GM10248 (cell line): Measurements from ENCODE around the gene PSMB2.

ENCODE experiments used
- CTCF ChIA-PET: fragments of 300-600 bp; sonication (Branson Sonifier 250); formaldehyde crosslinking; extraction: SDS; loops from one replicate; lab custom pipeline; 2021; ENCODE audit warnings: antibody characterized with exemption; lab: Yijun Ruan, JAX
- POLR2A ChIA-PET: fragments of 350-650 bp; sonication (Branson Sonifier 250); formaldehyde crosslinking; extraction: SDS; loops from one replicate; lab custom pipeline; 2020; ENCODE audit warnings: antibody characterized with exemption; lab: Yijun Ruan, JAX
- DNase-seq: peaks from one replicate; pipeline ENCODE4 v3.0.0; 2012; ENCODE audit errors: extremely low spot score
- TF ChIP-seq, protein P1 (sequence below): IDR thresholded peaks from 2 replicates; pipeline ENCODE4 v1.5.1; 2012; ENCODE audit warnings: mild to moderate bottlenecking, low read depth; ENCODE audit errors: extremely low read depth, missing control alignments, control extremely low read depth

The PSMB2 gene

DNA sequence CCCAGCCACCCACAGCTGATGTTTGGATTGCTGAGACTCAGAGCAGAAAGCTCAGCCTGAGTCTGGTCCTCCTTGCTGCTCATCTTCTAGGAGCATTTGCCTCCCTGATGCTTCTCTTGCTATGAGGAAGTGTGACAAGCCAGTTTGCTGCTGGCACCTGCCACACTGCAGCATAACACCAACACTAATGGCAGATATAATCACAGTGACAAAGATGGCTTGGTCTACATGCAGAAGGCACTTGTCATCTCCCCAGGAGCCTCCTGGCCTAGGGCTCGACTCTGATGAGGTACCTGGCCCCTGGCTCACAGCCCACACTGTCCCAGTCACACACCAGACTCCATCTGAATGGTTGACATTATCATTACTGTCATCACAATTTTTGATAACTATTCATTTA, 13.9 kb upstream of the PSMB2 start:
- DNase-seq: no peak
- ChIA-PET POLR2A (no interaction called here), CTCF (interaction anchor here (1.0 kb wide), 1 partner anchor 60 kb away, joined by 4 read pairs; no protein-coding TSS in a partner anchor)
- TF ChIP-seq, protein P1, sequence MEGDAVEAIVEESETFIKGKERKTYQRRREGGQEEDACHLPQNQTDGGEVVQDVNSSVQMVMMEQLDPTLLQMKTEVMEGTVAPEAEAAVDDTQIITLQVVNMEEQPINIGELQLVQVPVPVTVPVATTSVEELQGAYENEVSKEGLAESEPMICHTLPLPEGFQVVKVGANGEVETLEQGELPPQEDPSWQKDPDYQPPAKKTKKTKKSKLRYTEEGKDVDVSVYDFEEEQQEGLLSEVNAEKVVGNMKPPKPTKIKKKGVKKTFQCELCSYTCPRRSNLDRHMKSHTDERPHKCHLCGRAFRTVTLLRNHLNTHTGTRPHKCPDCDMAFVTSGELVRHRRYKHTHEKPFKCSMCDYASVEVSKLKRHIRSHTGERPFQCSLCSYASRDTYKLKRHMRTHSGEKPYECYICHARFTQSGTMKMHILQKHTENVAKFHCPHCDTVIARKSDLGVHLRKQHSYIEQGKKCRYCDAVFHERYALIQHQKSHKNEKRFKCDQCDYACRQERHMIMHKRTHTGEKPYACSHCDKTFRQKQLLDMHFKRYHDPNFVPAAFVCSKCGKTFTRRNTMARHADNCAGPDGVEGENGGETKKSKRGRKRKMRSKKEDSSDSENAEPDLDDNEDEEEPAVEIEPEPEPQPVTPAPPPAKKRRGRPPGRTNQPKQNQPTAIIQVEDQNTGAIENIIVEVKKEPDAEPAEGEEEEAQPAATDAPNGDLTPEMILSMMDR: no peak

DNA sequence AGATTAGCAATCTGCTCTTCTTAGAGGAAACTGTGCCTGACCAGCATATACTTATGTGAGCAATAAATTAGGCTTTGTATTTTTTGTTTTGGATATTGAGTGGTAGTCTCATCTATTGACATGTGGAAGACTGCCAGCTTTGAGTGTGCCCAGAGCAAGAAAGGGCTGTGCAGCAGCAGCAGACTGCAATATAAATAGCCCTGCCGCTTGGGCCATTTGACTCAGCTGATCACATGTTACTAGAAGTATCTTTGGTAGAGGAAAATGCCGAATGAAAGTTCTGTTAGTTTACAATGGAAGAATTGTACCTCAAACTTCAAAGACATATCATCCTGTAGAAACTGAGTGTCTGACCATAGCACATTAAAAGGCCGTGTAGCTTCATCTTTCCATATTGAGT, 9.1 kb upstream of the PSMB2 start:
- TF ChIP-seq, protein P1: no peak
- no peak for DNase-seq
- CTCF ChIA-PET: interaction anchor here (1.1 to 1.5 kb wide), 4 partner anchors 37 to 125 kb away, joined by 3 to 5 read pairs (median 4); no protein-coding TSS in a partner anchor
- POLR2A ChIA-PET: no interaction called here

DNA sequence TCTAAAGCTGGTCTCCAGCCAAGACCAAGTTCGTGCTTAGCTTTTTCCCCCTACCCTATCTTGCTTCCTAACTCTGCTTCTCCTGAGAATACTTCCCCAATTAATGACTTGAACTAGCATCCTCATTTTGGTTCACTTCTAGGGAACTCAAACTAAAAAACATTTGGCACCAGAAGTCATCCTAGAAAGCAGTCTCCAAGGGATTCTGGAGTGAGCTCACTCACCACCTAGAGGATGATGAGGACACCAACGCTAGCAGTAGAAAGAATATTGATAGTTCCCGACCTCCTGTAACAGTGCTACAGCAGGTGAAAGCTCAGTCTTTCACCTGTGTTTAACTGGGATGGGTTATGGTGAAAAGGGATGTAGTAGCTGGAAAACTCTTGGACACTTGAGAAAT, 4.7 kb upstream of the PSMB2 start:
- ChIA-PET POLR2A (no interaction called here), CTCF (interaction anchor here (0.7 to 3.7 kb wide), 8 partner anchors 11 to 81 kb away, joined by 3 to 16 read pairs (median 3); no protein-coding TSS in a partner anchor)
- DNase-seq: no peak
- TF ChIP-seq, protein P1: no peak

DNA sequence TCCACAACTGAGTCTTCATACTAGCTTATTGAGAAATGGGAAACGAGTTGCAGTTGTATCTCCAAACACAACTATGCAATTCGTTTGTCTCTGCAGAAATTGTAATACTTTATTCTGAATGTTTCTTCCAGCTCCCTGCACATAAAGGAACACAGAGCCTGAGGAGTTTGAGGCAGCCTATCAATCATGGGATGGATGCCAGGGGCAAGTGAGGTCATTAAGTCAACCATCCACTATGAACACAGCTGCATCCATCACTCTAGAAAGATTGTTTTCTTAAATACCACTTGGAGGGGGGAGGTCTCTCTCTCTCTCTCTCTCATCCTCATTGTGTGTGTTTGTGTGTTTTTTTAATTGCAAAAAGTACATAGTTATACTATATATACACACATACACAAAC, 2.9 kb upstream of the PSMB2 start:
- POLR2A ChIA-PET: no interaction called here
- TF ChIP-seq, protein P1: no peak
- no peak for DNase-seq
- CTCF ChIA-PET: interaction anchor here (1.6 to 3.7 kb wide), 3 partner anchors 13 to 83 kb away, joined by 4 to 16 read pairs (median 5); no protein-coding TSS in a partner anchor

DNA sequence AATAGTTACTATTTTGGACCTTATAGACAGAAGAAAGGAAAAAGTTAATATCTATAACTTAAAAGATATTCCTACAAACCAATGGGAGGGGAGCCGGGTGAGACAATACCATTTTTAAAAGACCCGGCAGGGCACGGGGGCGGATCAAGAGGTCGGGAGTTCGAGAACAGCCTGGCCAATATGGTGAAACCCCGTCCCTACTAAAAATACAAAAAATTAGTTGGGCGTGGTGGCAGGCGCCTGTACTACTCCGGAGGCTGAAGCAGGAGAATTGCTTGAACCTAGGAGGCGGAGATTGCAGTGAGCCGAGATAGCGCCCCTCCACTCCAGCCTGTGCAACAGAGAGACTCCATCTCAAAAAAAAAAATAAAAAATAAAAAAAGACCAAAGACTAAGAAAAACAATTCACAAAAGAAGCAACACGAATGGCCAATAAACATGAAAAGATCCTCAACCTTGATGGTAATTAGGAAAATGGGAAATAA, 1.2 kb upstream of the PSMB2 start:
- TF ChIP-seq, protein P1: no peak
- no peak for DNase-seq
- POLR2A ChIA-PET: interaction anchor here (0.7 kb wide), 1 partner anchor 1119 kb away, joined by 7 read pairs; no protein-coding TSS in a partner anchor
- CTCF ChIA-PET: interaction anchor here (0.7 to 1.1 kb wide), 2 partner anchors 72 to 84 kb away, joined by 3 to 5 read pairs; no protein-coding TSS in a partner anchor

DNA sequence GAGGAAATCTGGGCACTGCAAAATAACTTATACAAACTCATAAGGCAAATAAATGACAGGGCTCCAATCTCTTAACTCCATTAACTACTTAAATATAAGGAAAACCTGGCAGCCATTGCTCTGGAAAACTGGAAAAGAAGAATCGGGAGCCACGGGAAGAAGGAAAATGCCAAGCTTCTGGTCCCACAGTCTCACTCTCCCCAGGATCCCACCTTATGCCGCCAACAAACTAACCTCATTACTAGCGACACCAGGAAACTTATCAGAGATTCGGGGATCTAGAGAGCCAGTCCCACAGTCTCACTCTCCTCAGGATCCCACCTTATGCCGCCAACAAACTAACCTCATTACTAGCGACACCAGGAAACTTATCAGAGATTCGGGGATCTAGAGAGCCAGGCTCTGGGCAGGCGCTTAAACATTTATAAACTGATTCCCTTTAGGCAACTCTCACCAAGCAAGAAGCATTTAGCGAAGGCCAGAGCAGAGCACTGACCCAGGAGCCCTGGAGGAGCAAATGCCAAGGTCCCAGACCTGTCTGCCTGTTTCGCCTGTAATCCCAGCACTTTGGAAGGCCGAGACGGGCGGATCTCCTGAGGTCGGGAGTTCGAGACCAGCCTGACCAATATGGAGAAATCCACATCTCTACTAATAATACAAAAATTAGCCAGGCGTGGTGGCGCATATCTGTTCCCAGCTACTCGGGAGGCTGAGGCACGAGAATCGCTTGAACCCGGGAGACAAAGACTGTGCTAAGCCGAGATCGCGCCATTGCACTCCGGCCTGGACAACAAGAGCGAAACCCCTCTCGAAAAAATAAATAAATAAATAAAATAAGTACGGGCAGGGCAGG, 720 bp downstream of the PSMB2 start:
- TF ChIP-seq, protein P1: no peak
- ChIA-PET CTCF (no interaction called here), POLR2A (no interaction called here)
- DNase-seq: no peak
